Activated T-helper 1 cell treated with anti-CD3 and anti-CD28 coated beads, Interleukin-2, amount 50 U/mL, for 16 hours (primary cell): ENCODE measurements around the gene ZCWPW1.
"Not testable (repeated sequence)": the region's sequence is repeated elsewhere in the genome, so short reads cannot be mapped to it uniquely, and the experiment has no call there.

ENCODE experiments used
- DNase-seq, 2 donors: peaks; one replicate each; pipeline ENCODE4 v3.0.0-alpha.2; 2020; ENCODE audit warnings: low read depth in 1 of 2, low spot score in 1 of 2

Gene ZCWPW1

DNA sequence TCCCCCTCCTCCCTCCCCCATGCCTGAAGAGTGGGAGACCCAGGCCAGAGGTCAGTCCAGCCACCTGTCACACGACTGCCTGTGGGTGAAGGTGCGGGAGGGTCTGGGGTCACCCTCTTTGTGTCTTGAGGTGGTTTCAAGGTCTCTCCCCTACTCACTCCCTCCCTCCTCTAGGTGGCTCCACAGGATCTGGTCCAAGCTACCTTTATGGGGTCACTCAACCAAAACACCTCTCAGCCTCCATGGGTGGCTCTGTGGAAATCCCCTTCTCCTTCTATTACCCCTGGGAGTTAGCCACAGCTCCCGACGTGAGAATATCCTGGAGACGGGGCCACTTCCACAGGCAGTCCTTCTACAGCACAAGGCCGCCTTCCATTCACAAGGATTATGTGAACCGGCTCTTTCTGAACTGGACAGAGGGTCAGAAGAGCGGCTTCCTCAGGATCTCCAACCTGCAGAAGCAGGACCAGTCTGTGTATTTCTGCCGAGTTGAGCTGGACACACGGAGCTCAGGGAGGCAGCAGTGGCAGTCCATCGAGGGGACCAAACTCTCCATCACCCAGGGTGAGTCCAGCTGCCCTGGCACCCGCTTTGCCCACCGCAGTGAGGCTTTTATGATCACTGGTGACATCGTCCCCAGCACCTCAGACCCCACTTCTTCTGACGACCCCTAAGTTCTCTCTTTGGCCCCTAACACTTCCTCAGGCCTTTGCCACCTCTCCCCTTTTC is 54.5 kb downstream of the ZCWPW1 start:
- not testable (repeated sequence) for DNase-seq

DNA sequence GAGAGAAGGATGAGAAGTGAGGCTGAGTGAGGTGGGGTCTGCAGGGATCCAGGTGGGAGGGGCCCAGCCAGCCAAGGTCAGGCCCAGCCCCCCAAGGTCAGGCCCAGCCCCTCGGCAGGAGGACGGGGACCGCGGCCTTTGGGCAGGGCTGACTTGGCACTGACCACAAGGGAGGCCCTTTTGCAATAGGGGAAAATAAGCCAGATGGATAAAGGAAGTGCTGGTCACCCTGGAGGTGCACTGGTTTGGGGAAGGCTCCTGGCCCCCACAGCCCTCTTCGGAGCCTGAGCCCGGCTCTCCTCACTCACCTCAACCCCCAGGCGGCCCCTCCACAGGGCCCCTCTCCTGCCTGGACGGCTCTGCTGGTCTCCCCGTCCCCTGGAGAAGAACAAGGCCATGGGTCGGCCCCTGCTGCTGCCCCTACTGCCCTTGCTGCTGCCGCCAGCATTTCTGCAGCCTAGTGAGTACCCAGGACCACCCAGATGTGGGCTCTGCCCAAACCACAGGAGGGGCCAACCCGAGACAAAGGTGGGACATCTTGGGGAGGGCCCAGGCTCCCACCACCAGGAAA is 55.2 kb downstream of the ZCWPW1 start, which contains the start of gene PILRA:
Gene PILRA (plus strand): TSS at position 227 of the 571 bp plus-strand sequence. CDS start 170 bp downstream, at position 397.
- DNase-seq, result no peak

DNA sequence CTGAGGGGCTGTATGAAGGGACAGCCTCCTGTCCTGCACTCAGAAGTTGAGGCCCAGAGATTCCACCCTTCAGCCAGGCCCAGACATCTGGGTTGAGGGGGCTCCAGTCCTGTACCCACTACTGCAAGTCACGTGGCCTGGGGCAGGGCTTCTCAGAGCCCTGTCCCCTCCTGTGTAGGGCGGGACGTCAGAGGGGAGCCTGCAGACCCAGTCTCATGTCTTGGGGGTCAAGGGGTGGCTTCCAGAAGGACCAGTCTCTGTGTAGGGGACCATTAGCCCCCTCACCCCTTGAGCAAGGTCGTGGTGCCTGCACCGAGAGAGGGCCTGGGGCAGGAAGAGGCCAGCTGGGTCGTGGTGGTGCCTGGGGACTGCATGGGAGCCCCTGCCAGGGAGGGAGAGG is 55.8 kb downstream of the ZCWPW1 start:
- no peak for DNase-seq

DNA sequence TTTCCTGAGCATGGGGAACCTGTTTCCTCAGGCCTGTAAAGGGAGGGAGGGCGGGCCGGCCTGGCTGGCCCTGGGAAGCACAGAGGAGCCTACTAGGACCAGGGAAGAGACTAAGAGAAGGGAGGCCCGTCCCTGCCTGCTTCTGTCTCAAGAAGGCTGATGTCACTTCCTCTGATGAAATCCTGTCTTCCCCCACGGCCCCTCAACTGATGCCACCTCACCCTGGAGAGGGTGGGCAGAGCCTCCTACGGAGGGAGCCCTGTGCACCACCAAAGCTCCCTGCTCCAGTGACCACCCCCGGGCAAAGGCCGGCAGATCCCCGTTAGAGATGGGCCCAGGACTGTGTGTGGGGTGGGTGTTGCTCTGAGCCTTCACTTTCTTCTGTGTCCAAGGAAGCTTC is 56.2 kb downstream of the ZCWPW1 start:
- DNase-seq, result no peak

DNA sequence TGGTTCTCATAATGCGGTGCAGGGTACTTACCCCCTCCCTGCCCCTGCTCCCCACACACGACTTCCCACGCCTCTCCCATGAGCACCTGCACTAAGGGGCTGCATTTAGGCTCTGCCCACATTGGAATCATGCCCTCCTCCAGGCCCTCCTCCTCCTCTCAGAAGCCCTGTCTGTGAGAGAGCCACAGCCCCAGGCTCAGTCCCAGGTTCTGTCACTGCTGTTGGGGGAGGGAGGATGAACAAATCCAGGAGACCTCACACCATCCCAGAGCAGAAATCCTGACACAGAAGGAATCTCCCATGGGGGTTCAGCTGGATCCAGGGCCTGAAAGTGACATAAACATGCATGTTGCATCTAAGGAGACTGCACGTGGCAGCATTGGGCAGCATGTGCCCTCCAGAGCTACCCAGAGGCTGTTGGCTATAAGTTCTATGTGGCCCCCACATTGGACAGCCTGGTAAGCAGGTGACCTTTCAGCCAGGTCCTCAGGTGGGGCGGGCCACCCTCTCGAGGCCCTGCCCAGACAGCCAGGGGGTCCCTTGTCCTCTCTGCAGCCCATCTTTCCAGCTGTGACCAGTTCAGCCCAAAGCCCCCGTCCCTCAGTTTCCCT is 56.8 kb downstream of the ZCWPW1 start:
- DNase-seq, result no peak

DNA sequence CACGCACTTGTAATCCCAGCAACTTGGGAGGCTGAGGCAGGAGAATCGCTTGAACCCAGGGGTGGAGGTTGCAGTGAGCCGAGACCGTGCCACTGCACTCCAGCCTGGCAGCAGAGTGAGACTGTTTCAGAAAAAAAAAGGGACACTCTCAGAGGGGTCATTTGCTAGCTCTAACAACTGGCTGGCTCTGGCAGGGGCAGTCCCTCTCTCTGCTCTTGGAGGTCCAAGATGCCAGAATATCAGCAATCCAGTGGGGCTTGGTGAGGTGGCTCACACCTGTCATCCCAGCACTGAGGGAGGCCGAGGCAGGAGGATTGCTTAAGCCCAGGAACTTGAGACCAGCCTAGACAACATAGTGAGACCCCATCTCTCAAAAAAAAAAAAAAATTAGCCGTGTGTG is 57.8 kb downstream of the ZCWPW1 start:
- DNase-seq, result no peak

DNA sequence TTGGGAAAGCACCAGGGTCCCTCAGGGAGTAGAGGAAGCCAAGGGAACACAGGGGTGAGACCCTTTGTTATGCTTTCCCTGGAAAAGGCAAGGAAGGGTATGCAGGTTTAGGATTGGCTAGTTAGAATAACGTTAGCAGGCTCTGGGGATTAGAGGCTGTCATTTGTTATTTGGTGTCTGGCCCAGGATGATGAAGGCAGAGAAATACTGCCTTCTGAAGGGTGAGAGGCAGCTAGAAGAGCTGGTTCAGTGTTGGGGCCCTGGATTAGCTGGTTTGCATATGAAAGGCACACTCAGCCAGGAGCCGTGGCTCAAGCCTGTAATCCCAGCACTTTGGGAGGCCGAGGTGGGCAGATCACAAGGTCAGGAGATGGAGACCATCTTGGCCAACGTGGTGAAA is 58.2 kb downstream of the ZCWPW1 start:
- no peak for DNase-seq

DNA sequence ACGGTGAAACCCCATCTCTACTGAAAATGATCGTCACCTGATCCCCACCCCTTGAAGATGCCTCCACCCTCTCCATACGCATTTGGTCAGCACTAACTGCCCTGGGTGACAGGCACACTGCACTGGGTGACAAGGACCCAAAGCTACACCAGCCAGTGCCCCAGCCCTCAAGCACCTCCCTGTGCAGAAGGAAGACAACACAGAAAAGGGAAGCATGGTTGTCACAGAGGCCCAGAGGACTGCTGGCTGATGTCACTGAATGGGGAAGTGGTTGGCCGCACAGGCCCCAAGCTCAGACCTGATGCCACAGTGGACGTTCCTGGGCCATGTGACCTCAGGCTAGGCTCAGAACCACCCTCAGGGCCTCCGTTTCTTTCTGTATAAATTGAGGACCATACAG is 59.4 kb downstream of the ZCWPW1 start:
- DNase-seq, result no peak

DNA sequence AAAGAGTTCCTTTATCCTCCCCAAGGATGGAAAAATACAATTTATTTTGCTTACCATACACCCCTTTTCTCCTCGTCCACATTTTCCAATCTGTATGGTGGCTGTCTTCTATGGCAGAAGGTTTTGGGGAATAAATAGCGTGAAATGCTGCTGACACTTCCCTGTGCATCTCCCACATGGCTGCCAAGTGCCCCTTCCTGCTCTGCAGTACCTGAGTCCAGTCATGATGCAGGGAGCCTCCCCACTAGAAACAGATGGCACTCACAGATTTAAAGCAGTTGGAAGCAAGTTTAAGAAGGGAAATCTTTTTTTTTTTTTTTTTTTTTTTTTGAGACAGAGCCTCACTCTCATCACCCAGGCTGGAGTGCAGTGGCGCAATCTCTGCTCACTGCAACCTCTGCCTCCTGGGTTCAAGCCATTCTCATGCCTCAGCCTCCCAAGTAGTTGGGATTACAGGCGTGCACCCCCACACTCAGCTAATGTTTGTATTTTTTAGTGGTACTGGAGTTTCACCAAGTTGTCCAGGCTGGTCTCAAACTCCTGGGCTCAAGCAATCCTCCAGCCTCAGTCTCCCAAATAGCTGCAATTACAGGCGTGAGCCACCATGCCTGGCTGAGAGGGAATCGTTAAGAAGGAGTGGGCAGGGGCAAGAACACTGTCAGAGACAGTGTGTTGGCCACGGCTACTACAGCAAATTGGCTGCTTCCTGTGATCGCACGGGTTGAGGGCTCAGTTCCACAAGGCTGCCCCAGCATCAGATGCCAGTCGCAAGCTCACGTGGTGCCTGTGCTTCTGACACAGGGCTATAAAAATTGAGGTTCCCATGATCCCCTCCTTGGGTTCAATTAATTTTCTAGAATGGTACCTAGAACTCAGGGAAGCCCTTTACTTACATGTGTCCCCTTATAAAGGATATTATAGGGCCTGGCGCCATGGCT is 60.6 kb downstream of the ZCWPW1 start:
- no peak for DNase-seq

DNA sequence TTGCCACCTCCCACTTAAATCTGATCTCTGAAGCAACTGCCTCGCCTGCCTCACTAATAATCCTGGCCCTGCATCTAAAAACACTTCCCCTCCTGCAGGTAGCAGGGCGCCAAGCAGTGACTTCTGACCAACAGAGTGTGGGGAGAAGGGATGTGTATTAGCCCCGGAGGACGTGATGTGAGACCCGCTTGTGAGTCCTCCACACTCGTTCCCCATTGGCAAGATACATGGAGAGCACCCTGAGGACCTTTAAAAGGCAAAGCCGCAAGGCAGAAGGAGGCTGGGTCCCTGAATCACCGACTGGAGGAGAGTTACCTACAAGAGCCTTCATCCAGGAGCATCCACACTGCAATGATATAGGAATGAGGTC is 61.3 kb downstream of the ZCWPW1 start:
- DNase-seq, result no peak

DNA sequence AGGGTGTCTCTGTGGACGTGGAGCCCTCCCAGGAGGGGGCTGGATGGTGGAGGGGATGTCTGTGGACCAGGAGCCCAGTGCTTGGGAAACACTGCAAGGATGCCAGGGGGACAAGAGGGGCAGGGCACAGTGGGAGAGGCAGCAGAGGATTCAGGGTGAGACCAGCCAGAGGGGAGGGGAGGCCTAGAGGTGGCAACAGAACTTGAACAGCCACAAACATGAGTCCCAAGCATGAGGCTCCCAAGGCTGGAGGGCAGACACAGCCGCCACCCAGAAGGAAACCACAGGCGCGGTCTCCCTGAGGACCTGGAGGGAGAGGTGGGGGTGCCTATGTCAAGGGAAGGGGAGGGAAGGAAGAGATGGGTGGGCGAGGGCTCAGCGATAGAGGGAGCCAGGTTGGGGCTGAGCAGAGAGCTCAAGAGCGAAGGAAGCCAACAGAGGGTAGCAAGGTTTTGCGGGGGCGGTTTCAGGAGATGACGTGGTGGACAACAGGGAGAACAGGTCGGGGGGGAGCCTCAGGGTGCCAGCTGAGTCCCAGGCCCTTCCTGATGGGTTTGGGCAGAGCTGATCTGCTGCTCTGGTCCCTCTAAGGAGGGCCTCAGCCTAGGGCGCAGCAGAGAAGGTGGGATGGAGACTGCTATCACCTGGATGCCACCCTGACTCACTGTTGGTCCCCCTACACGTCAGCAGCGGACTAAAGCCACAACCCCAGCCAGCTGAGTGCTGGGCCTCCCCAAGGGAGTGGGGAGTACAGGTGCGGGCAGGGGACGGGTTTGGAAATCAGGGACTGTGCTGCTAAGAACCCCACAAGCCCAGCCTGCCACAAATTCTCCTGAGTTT is 61.9 kb downstream of the ZCWPW1 start:
- no peak for DNase-seq

DNA sequence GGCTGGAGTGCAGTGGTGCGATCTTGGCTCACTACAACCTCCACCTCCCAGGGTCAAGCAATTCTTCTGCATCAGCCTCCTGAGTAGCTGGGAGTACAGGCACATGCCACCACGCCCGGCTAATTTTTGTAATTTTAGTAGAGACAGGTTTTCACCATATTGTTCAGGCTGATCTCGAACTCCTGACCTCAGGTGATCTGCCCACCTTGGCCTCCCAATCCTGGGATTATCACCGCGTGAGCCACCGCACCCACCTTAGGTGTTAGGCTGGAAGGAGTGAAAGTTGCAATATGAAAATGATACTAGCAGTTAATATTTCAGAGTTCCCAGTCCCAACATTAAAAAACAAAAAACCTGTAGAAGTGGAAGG is 62.5 kb downstream of the ZCWPW1 start:
- DNase-seq, result not testable (repeated sequence)

DNA sequence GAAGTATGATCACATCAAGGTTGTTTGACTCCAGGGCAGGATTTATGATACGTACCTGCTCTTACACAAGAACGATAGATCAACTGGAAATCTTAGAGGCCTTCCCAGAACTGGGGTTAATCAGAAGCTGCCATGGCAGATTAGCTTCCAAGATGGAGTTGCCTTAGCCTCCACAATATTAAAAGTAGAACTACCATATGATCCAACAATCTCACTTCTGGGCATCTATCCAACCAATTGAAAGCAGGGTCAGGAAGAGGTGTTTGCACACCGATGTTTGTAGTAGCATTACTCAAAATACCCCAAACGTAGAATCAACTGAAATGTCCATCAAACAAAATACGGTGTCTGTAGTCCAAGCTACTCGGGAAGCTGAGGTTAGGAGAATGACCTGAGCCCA is 64.0 kb downstream of the ZCWPW1 start:
- no peak for DNase-seq

DNA sequence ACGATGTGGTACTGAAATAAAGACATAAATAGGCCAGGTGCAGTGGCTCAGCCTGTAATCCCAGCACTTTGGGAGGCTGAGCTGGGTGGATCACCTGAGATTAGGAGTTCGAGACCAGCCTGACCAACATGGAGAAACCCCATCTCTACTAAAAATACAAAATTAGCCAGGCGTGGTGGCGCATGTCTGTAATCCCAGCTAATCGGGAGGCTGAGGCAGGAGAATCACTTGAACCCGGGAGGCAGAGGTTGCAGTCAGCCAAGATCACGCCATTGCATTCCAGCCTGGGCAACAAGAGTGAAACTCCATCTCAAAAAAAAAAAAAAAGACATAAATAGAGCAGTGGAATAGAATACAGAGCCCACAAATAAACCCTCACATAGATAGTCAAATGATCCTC is 64.7 kb downstream of the ZCWPW1 start:
- not testable (repeated sequence) for DNase-seq

DNA sequence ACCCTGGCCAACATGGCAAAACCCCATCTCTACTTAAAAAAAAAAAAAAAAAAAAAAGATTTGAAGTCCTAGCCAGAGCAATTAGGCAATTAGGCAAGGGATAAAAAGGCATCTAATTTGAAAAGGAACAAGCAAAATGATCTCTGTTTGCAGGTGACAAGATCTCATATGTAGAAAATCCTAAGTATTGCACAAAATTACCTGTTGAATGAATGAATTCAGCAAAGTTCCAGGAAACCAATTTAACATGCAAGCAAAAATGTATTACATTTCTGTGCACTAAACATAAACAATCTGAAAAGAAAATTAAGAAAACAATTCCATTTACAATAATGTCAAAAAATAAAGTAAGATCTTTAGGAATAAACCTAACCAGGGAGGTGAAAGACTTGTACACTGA is 65.4 kb downstream of the ZCWPW1 start:
- DNase-seq, result no peak

DNA sequence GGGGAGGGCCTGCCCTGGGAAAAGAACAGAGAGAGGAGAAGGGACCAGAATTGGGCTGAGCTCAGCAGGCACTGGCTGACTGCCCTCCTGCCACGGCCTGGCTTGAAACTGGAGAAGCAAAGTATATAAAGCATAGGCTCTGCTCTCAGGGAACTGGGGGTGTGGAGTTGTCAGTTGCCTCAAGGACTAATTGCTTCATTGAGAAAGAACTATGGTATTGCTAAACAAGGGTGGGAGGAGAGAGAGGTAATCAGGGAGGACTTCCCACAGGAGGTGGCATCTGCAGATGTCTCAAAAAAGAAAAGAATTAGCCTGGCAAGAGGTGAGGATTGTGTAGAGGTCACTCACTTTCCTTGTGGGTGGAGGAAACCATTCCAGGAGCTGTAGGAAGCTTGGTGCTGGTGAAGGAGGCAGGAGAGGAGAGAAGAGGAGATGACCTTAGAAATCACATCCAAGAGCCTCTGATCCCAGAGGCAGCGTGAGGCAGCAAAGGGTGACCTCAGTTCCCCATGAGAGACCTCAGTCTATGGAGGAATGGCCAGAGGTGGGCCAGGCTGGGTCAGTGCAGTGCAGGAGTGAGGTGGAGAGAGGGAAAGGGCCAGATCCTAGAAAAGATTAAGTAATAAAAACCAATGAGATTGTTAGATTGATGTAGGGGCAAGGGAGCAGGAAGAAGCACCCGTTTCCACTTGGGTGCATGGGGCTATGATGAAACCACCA is 68.2 kb downstream of the ZCWPW1 start:
- DNase-seq, result no peak

DNA sequence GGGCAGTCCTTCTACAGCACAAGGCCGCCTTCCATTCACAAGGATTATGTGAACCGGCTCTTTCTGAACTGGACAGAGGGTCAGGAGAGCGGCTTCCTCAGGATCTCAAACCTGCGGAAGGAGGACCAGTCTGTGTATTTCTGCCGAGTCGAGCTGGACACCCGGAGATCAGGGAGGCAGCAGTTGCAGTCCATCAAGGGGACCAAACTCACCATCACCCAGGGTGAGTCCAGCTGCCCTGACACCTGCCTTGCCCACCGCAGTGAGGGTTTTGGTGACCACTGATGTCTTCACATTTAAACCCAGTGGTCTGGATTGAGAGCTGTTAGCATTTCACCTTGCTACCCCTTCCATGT is 69.7 kb downstream of the ZCWPW1 start:
- no peak for DNase-seq

DNA sequence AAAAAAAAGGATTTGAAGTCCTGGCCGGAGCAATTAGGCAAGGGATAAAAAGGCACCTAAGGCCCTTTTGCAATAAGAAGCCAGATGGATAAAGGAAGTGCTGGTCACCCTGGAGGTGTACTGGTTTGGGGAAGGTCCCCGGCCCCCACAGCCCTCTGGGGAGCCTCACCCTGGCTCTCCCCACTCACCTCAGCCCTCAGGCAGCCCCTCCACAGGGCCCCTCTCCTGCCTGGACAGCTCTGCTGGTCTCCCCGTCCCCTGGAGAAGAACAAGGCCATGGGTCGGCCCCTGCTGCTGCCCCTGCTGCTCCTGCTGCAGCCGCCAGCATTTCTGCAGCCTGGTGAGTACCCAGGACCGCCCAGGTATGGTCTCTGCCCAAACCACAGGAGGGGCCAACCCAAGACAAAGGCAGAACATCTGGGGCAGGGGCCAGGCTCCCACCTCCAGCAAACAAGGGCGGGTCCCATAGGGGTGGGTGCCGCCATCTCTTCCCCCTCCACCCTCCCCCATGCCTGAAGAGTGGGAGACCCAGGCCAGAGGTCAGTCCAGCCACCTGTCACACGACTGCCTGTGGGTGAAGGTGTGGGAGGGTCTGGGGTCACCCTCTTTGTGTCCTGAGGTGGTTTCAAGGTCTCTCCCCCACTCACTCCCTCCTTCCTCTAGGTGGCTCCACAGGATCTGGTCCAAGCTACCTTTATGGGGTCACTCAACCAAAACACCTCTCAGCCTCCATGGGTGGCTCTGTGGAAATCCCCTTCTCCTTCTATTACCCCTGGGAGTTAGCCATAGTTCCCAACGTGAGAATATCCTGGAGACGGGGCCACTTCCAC is 70.3 kb downstream of the ZCWPW1 start, which contains the start of gene PILRB:
Gene PILRB (plus strand): TSS at position 91 of the 830 bp plus-strand sequence. CDS start 186 bp downstream, at position 277.
- DNase-seq, result no peak

DNA sequence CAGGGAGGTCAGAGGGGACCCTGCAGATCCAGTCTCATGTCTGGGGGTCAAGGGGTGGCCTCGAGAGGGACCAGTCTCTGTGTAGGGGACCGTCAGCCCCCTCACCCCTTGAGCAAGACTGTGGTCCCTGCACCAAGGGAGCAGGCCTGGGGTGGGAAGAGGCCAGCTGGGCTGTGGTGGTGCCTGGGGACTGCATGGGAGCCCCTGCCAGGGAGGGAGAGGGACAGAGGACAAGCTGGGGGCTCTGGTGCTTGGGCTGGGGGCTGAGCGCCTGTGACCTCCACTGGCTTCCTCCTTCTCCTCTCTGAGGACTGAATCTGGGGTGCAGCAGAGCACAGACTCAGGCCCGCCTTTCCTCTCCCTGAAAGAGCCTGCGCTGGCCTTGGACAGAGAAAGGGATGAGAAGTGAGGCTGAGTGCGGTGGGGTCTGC is 71.4 kb downstream of the ZCWPW1 start:
- no peak for DNase-seq
